ENCODE results near the gene GPC1.

DNA sequence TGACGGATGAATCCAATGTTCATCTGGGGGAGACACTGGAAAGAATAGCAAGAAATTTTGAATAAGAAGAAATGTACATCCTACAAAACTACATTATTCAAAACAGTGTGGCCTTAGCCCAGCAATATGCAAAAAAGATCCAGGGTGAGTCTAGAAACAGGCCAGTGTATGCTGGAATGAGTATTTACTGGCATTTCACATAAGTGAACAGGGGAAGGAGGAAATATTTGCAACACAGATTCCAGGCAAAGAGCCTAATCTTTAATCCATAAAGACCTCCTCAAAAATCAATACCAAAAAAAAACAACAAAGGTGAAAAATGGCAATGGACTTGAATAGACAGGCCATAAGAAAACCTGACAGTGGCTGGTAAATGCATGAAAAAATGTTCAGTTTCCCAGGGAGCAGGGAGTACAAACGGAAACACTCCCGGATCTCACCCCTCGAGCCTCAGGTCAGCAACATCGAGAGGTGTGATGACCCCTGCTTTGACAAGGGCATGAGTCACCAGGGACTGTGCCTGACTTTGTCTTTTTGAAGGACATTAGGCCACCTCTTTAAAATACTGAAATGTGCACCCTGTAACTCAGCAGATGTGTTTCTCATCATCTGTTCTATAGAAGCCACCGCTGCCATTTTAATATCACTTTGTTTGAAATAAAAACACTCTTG is 12.7 kb upstream of the GPC1 start:
- TF ChIP-seq, protein P1, sequence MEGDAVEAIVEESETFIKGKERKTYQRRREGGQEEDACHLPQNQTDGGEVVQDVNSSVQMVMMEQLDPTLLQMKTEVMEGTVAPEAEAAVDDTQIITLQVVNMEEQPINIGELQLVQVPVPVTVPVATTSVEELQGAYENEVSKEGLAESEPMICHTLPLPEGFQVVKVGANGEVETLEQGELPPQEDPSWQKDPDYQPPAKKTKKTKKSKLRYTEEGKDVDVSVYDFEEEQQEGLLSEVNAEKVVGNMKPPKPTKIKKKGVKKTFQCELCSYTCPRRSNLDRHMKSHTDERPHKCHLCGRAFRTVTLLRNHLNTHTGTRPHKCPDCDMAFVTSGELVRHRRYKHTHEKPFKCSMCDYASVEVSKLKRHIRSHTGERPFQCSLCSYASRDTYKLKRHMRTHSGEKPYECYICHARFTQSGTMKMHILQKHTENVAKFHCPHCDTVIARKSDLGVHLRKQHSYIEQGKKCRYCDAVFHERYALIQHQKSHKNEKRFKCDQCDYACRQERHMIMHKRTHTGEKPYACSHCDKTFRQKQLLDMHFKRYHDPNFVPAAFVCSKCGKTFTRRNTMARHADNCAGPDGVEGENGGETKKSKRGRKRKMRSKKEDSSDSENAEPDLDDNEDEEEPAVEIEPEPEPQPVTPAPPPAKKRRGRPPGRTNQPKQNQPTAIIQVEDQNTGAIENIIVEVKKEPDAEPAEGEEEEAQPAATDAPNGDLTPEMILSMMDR (CRISPR knock-in tag; IDR thresholded peaks at IDR 0.05), result no peak
- TF ChIP-seq POLR2AphosphoS5 (IDR thresholded peaks at IDR 0.05; ENCODE audit: low read depth, low read length) (no peak), CEBPB (IDR thresholded peaks at IDR 0.05; ENCODE audit: borderline replicate concordance, low read depth, low read length) (no peak), ATF7 (IDR thresholded peaks at IDR 0.05) (no peak), ATF7 (CRISPR knock-in tag; IDR thresholded peaks at IDR 0.05) (no peak), SIN3A (IDR thresholded peaks at IDR 0.05; ENCODE audit: borderline replicate concordance, low read depth, low read length) (no peak), ZNF430 (CRISPR knock-in tag; IDR thresholded peaks at IDR 0.05) (no peak), ZNF878 (CRISPR knock-in tag; IDR thresholded peaks at IDR 0.05) (no peak), TBP (CRISPR knock-in tag; IDR thresholded peaks at IDR 0.05) (no peak), PRMT3 (CRISPR knock-in tag; IDR thresholded peaks at IDR 0.05; ENCODE audit: borderline replicate concordance, low read depth) (no peak)
- TF ChIP-seq, protein P2, sequence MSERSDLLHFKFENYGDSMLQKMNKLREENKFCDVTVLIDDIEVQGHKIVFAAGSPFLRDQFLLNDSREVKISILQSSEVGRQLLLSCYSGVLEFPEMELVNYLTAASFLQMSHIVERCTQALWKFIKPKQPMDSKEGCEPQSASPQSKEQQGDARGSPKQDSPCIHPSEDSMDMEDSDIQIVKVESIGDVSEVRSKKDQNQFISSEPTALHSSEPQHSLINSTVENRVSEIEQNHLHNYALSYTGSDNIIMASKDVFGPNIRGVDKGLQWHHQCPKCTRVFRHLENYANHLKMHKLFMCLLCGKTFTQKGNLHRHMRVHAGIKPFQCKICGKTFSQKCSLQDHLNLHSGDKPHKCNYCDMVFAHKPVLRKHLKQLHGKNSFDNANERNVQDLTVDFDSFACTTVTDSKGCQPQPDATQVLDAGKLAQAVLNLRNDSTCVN (CRISPR knock-in tag; IDR thresholded peaks at IDR 0.05; ENCODE audit: borderline replicate concordance), result no peak
